Measurements from ENCODE around the gene LILRB5.

DNA sequence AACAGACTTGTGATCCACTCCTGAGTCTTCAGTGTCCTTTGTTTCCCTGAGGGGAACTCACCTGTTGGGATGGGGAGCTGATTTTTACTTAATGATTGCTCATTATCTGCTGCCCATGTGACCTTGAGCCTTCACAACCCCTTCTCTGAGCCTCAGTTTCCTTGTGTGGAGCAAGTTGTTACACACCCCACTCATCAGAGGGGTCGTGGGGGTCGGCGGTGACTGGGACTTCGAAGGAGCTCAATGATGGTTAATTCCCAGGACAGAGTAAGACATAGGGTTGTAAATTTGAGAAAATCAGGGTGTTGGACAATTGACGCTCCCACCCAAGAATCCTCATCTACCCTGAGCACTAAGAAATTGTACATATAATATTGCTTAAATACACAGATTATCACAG is 42.4 kb upstream of the LILRB5 start:
- TF ChIP-seq CTCF (IDR thresholded peaks at IDR 0.05): no peak
- TF ChIP-seq EZH2 (IDR thresholded peaks at IDR 0.05; ENCODE audit: borderline replicate concordance, insufficient read depth, low read depth, low read length, poor library complexity, severe bottlenecking): no peak

Data from B cell (primary cell).